ENCODE measurements around the gene NFIC.

Gene NFIC

DNA sequence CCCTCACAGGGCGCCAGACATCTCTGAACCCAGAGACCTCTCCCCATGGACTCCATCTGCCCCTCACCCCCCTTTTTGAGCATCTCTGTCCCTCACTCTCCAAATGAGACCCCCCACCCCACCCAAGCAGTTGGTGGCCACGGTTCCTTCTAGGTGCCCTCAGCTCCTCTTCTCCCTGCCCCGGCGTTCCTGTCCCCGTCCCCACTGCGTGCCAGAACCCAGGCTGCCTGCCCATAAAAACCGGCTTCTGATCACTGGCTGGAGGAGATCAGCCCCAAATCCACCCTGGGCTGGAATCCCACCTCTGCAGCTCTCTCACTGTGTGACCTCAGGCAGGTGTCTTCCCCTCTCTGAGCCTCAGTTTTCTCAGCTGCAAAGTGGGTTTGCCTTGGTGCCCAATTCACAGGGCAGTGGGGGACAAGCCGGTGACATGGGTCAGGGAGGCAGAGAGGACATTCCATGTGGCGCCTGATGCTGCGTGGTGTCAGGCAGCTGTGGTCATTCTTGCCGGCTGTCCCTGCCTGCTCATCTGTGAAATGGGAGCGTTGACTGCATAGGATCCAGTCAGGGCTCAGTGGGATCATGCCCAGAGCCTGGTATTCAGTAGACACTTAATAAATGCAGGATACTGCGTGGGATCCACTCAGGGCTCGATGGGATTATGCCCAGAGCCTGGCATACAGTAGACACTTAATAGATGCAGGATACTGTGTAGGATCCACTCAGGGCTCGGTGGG is 88.4 kb downstream of the NFIC start:
- DNase-seq = no peak

- DNase-seq = no peak
These were observed 89.1 kb downstream of the NFIC start for GRCh38 chr19:3455393-3455955.

GRCh38 chr19:3455960-3456601 is 89.7 kb downstream of the NFIC start:
- no peak for DNase-seq

DNA sequence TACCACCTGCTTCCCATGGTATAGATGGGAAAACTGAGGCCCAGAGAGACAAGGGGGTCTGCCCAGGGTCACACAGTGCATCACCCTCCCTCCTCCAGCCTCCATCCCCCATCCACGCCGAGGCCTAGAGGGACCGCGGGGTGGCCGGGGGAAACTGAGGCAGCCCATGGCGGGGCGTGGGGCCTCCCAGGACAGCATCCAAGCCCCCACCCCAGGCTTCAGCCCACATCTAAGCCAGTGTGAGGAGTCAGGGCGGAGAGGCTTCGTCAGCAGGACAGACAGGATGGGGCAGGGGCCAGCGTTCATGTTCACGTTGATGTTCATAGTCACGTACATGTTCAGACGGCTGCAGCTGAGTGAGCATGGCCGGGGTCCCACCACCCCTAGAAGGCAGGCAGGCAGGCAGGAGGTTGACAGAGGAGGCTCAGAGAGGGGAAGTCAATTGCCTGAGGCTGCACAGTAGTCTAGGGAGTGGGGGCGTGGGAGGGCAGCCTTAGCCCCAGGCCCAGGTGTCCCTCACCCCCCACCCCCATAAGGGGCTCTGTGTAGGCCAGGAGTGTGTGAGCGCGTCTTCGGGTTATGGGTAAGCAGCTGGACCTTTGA is 90.6 kb downstream of the NFIC start:
- no peak for DNase-seq

GRCh38 chr19:3457528-3458228 is 91.3 kb downstream of the NFIC start:
- DNase-seq = no peak

DNA sequence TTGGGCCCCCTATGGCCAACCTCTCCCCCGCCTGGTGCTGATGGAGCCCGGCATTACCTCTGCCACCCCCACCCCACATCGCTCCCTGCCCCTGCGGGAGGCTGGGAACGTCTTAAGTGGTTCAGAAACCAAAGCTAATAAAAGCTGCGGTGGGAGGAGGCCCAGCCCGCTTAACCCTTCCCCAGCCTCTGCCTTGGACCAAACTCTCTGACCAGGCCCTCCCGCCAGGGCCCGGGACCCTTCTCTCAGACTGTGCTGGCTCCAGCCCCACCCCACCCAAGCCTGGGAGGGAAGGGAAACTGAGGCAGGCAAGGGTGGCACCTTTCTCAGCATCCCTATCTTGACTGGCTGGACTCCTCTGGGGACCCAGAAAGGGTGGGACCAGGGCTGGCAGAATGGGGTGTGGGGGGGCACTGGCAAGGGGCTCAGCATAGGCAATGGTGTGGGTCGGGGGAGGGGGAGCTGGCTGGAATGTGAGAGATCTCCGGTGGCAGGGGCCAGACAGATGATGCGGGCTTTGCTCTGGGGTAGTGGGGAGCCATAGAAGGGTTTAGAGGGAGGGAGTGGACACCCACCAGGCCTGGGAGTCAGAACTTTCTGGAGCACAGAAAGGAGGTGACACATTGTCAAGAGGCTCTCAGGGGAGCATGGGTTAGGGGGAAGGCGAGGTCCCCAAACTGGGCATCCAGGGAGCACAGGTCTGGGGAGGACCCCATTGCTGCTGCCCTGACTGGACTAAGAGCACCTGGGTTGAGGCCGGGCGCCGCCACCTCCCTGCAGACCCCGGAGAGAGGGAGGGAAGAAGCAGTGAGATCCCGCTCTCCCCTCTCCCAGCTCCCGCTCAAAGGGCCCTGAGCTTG is 92.1 kb downstream of the NFIC start:
- no peak for DNase-seq

GRCh38 chr19:3459089-3459881 is 92.9 kb downstream of the NFIC start:
- no peak for DNase-seq

DNA sequence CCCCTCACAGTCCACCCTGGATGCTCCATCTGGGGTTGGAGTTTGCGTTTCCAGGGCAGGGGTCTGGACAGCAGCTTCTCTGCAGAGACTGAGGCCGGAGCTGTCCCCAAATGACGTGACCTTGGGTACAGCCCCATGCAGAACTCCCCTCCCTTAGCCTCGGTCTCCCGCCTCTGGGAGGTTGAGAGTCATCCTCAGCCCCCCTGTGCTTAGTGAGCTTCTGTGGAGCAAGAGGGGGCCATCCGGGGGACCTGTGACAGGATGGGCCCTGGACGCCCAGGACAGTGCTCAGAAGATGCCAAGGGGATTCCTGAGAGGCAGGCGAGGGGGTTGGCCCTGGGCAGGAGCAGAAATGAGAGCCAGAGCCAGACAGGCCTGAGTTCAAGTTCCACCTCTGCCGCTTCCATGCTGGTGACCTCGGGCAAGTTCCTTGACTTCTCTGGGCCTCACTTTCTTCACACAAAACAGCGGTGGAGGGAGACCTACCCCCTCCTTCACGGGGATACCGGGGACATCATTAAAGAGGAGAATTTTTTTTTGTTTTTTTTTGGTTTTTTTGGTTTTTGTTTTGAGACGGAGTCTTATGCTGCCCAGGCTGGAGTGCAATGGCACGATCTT is 93.7 kb downstream of the NFIC start:
- DNase-seq = no peak

DNA sequence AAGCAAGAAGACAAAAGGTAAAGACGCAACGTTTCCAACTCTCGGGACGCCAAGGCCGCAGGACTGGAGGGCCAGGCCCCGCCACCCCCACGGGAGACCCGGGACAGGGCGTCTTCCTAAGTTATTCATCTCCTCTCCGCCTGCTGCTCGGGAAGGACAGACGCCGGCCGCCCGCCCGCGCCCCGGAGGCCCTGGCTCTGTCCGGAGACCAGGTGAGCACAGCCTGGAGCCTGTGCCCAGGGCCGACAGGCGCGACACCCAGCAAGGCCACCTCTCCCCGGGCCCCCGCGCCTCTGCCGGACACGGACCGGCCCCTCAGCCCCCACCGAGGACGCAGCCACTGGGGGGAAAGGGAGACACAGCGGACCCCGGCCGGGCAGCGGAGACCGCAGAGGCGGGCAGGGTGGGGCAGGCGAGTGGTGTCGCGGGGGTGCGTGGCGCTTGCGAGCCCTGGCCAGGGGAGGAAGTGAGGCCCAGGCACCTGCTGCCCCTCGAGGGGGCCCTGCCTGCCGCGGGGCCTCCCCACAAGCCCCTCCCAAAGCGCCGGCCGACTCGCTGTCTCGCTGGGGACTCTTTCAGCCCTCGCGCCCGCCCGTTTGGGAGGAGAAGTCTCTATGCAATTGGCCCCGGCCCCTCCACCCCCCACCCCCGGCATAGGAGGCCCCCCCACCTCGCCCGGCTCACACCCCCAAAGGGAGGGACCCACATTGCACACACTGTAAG is 96.8 kb downstream of the NFIC start:
- DNase-seq = no peak

- DNase-seq = no peak
These were observed 97.6 kb downstream of the NFIC start for GRCh38 chr19:3463714-3464586.

DNA sequence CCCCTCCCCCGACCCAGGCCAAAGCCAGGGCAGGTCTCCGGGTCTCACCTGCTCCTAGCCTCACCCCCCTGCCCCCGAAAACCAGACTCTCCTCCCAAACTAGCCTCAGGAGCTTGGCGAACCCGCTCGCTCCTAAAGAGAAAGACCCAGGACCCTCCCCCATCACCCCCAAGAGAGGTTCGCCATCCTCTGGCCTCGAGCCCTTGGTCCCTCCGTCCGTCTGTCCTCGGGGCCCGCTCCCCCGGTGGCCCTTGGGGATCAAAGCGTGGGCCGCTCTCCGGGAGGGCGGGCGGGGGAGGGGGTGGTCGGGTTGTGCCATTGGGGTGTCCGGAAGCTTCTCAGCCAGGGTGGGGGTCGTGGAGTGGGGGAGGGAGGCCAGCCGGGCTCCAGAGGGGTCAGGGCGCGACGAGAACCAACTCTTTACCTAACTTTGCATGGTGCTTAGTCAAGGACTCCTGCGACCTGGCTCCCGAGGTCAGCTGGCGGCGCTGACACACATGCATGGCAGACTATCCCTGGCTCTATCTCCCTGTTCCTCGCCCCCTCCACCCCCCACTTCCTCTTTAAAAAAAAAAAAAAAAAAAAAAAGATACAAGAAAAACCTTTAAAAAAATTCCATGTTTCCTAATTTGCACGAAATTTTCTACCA is 98.3 kb downstream of the NFIC start:
- DNase-seq = no peak

GRCh38 chr19:3465552-3465951 is 99.2 kb downstream of the NFIC start:
- no peak for DNase-seq

GRCh38 chr19:3466635-3467034 is 100.3 kb downstream of the NFIC start:
- no peak for DNase-seq

GRCh38 chr19:3467437-3468198 is 101.2 kb downstream of the NFIC start:
- no peak for DNase-seq

- DNase-seq = no peak
These were observed 101.8 kb downstream of the NFIC start for GRCh38 chr19:3468211-3468610.

GRCh38 chr19:3469638-3470499 is 103.5 kb downstream of the NFIC start:
- DNase-seq = no peak
